EH (cell line): Measurements from ENCODE around the gene BHMT.
"Not testable (repeated sequence)": the region's sequence is repeated elsewhere in the genome, so short reads cannot be mapped to it uniquely, and the experiment has no call there.

Experiments used
- DNase-seq: peaks from one replicate; pipeline ENCODE4 v3.0.0-alpha.2; 2015; ENCODE audit warnings: low read depth

The BHMT gene

GRCh38 chr5:79172269-79172668 lies 60.7 kb downstream of the BHMT start:
- DNase-seq, result peak; percentile 14

GRCh38 chr5:79173626-79174025 lies 62.0 kb downstream of the BHMT start:
- no peak for DNase-seq

DNA sequence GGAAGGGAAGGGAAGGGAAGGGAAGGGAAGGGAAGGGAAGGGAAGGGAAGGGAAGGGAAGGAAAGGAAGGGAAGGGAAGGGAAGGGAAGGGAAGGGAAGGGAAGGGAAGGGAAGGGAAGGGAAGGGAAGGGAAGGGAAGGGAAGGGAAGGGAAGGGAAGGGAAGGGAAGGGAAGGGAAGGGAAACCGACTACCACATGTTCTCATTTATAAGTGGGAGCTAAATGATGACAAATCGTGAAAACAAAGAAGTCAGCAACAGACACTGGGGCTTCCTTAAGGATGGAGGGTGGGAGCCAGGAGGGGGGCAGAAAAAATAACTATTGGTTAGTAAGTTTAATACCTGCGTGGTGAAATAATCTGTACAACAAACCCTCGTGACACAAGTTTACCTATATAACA lies 68.8 kb downstream of the BHMT start:
- DNase-seq, result not testable (repeated sequence)

DNA sequence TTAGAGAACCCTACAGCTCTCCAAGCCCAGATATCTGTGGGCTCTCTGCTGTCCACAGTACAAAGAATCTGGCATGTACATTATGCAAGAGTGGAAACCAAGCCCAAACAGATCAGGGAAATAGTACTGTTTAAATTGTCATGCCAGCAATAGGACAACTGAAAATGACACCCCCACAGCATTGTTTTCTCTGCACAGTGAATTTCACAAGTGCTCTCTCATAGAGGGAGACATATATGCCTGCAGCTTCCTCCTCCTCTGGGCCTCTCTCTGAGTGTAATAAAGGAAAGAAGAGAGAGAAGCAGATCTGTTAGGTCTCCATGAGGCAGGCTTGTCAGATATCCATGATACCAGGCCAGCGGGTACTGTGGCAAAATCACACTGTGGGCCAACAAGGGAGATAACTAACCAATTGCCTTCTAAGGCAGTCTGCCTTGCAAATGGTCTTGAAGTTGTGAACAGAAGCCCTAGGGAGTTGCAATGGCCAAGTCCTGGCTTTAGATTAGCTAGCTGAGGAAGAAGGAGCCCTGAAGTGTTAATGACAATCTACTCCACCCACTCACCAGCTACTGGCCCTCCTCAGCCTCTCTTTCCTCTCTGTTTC lies 69.9 kb downstream of the BHMT start:
- peak; percentile 27 for DNase-seq
